NK-92 (cell line): ENCODE measurements around the gene KLRC4.
"Not testable (repeated sequence)": the region's sequence is repeated elsewhere in the genome, so short reads cannot be mapped to it uniquely, and the experiment has no call there.

Experiments
- DNase-seq: peaks from one replicate; lab custom pipeline; 2025; ENCODE audit not compliant: unreplicated experiment; lab: John Stamatoyannopoulos, UW

Gene KLRC4

GRCh38 chr12:10398168-10398567 is 11.4 kb downstream of the KLRC4 start:
- DNase-seq: no peak

GRCh38 chr12:10397296-10397695 is 12.3 kb downstream of the KLRC4 start:
- DNase-seq: no peak

GRCh38 chr12:10396176-10396575 is 13.4 kb downstream of the KLRC4 start:
- not testable (repeated sequence) for DNase-seq

GRCh38 chr12:10395390-10395998 is 14.1 kb downstream of the KLRC4 start:
- DNase-seq: no peak

- not testable (repeated sequence) for DNase-seq
Measured at GRCh38 chr12:10394531-10395152, 14.9 kb downstream of the KLRC4 start.

- DNase-seq: no peak
Measured at GRCh38 chr12:10393291-10393690, 16.3 kb downstream of the KLRC4 start.

GRCh38 chr12:10392394-10392930 is 17.1 kb downstream of the KLRC4 start:
- DNase-seq: no peak

GRCh38 chr12:10390991-10391390 is 18.6 kb downstream of the KLRC4 start:
- DNase-seq: not testable (repeated sequence)

- DNase-seq: no peak
Measured at GRCh38 chr12:10389904-10390303, 19.7 kb downstream of the KLRC4 start, which contains the start of gene KLRK1. TSS of gene KLRK1 (minus strand) at chr12:10390041. CDS start at chr12:10388810, 1,231 bp downstream.

- no peak for DNase-seq
Measured at GRCh38 chr12:10388624-10389413, 20.7 kb downstream of the KLRC4 start.

- DNase-seq: not testable (repeated sequence)
Measured at GRCh38 chr12:10387498-10387897, 22.1 kb downstream of the KLRC4 start.

- no peak for DNase-seq
Measured at GRCh38 chr12:10386857-10387256, 22.7 kb downstream of the KLRC4 start.

GRCh38 chr12:10385166-10385613 is 24.4 kb downstream of the KLRC4 start:
- no peak for DNase-seq

GRCh38 chr12:10384191-10384590 is 25.4 kb downstream of the KLRC4 start:
- DNase-seq: no peak

- no peak for DNase-seq
Measured at GRCh38 chr12:10381928-10382628, 27.5 kb downstream of the KLRC4 start.

GRCh38 chr12:10378737-10379136 is 30.8 kb downstream of the KLRC4 start:
- DNase-seq: not testable (repeated sequence)

GRCh38 chr12:10374624-10375018 is 34.9 kb downstream of the KLRC4 start:
- DNase-seq: no peak

- DNase-seq: no peak
Measured at GRCh38 chr12:10372559-10372958, 37.0 kb downstream of the KLRC4 start.

GRCh38 chr12:10371893-10372535 is 37.5 kb downstream of the KLRC4 start:
- DNase-seq: not testable (repeated sequence)
